HEK293 (cell line): ENCODE results near the gene JTB.

Experiments used
- GFI1B ChIP-seq: fragments of 450-650 bp; formaldehyde crosslinking; IDR thresholded peaks from 2 replicates; pipeline ENCODE4 v1.5.1; 2016; ENCODE audit warnings: missing biosample characterization, missing genetic modification characterization
- GLI2 ChIP-seq: fragments of 450-650 bp; formaldehyde crosslinking; IDR thresholded peaks from 2 replicates; pipeline ENCODE4; 2017; ENCODE audit warnings: missing biosample characterization, missing genetic modification characterization, low read depth, borderline replicate concordance
- GLIS2 ChIP-seq: fragments of 450-650 bp; formaldehyde crosslinking; IDR thresholded peaks from 2 replicates; pipeline ENCODE4 v1.5.1; 2016; ENCODE audit warnings: missing biosample characterization, missing genetic modification characterization
- KLF9 ChIP-seq: fragments of 450-650 bp; formaldehyde crosslinking; IDR thresholded peaks from 2 replicates; pipeline ENCODE4 v1.5.1; 2016; ENCODE audit warnings: missing biosample characterization, missing genetic modification characterization, low read depth
- MEIS1 ChIP-seq: sonication (generic); formaldehyde crosslinking; IDR thresholded peaks from 2 replicates; pipeline ENCODE4 v1.8.1; 2022; ENCODE audit warnings: missing genetic modification reagents, mild to moderate bottlenecking, borderline replicate concordance
- MYNN ChIP-seq: fragments of 450-650 bp; formaldehyde crosslinking; IDR thresholded peaks from 2 replicates; pipeline ENCODE4 v1.5.1; 2016; ENCODE audit warnings: missing biosample characterization, missing genetic modification characterization, borderline replicate concordance
- ZBTB6 ChIP-seq: fragments of 450-650 bp; formaldehyde crosslinking; IDR thresholded peaks from 2 replicates; pipeline ENCODE4 v1.5.1; 2017; ENCODE audit warnings: missing biosample characterization, missing genetic modification characterization
- ZBTB8A ChIP-seq: fragments of 450-650 bp; formaldehyde crosslinking; IDR thresholded peaks from 2 replicates; pipeline ENCODE4 v1.5.1; 2016; ENCODE audit warnings: missing biosample characterization, missing genetic modification characterization
- ZNF174 ChIP-seq: fragments of 450-650 bp; formaldehyde crosslinking; IDR thresholded peaks from 2 replicates; pipeline ENCODE4 v1.5.0; 2017; ENCODE audit warnings: missing biosample characterization, mild to moderate bottlenecking, missing genetic modification characterization
- ZNF2 ChIP-seq: fragments of 450-650 bp; formaldehyde crosslinking; IDR thresholded peaks from 2 replicates; pipeline ENCODE4 v1.5.1; 2016; ENCODE audit warnings: missing biosample characterization, missing genetic modification characterization
- ZNF211 ChIP-seq: fragments of 450-650 bp; formaldehyde crosslinking; IDR thresholded peaks from 2 replicates; pipeline ENCODE4 v1.5.1; 2016; ENCODE audit warnings: low read depth, missing biosample characterization, missing genetic modification characterization
- ZNF223 ChIP-seq: fragments of 450-650 bp; formaldehyde crosslinking; IDR thresholded peaks from 2 replicates; pipeline ENCODE4 v1.5.1; 2016; ENCODE audit warnings: missing biosample characterization, missing genetic modification characterization
- ZNF24 ChIP-seq: fragments of 450-650 bp; formaldehyde crosslinking; IDR thresholded peaks from 2 replicates; pipeline ENCODE4 v1.5.1; 2016; ENCODE audit warnings: missing biosample characterization, missing genetic modification characterization
- ZNF266 ChIP-seq: fragments of 450-650 bp; formaldehyde crosslinking; IDR thresholded peaks from 2 replicates; pipeline ENCODE4 v1.5.1; 2016; ENCODE audit warnings: missing biosample characterization, missing genetic modification characterization, low read depth
- ZNF335 ChIP-seq: fragments of 450-650 bp; formaldehyde crosslinking; conservative IDR thresholded peaks from 2 replicates; pipeline ENCODE4 v1.5.1; 2016; ENCODE audit warnings: missing biosample characterization, missing genetic modification characterization
- ZNF426 ChIP-seq: fragments of 450-650 bp; formaldehyde crosslinking; IDR thresholded peaks from 2 replicates; pipeline ENCODE4 v1.5.1; 2017; ENCODE audit warnings: missing biosample characterization, missing genetic modification characterization, mild to moderate bottlenecking, inconsistent platforms, moderate library complexity
- ZNF433 ChIP-seq: fragments of 450-650 bp; formaldehyde crosslinking; IDR thresholded peaks from 2 replicates; pipeline ENCODE4 v1.5.1; 2016; ENCODE audit warnings: missing biosample characterization, missing genetic modification characterization, low read depth
- ZNF521 ChIP-seq: fragments of 450-650 bp; formaldehyde crosslinking; IDR thresholded peaks from 2 replicates; pipeline ENCODE4 v1.5.1; 2017; ENCODE audit warnings: missing biosample characterization, mild to moderate bottlenecking, missing genetic modification characterization
- ZNF664 ChIP-seq: fragments of 450-650 bp; formaldehyde crosslinking; IDR thresholded peaks from 2 replicates; pipeline ENCODE4 v1.5.1; 2016; ENCODE audit warnings: missing biosample characterization, missing genetic modification characterization
- ZNF785 ChIP-seq: fragments of 450-650 bp; formaldehyde crosslinking; IDR thresholded peaks from 2 replicates; pipeline ENCODE4 v1.5.1; 2016; ENCODE audit warnings: missing biosample characterization, missing genetic modification characterization
- ZNF837 ChIP-seq: fragments of 450-650 bp; formaldehyde crosslinking; IDR thresholded peaks from 2 replicates; pipeline ENCODE4 v1.5.1; 2016; ENCODE audit warnings: missing biosample characterization, missing genetic modification characterization
- TF ChIP-seq, protein P1 (sequence below): fragments of 450-650 bp; formaldehyde crosslinking; IDR thresholded peaks from 2 replicates; pipeline ENCODE4 v1.5.1; 2017; ENCODE audit warnings: missing biosample characterization, missing genetic modification characterization
- TF ChIP-seq, protein P2 (sequence below): fragments of 450-650 bp; formaldehyde crosslinking; IDR thresholded peaks from 2 replicates; pipeline ENCODE4 v1.5.1; 2016; ENCODE audit warnings: missing biosample characterization, missing genetic modification characterization
- TF ChIP-seq, protein P3 (sequence below): fragments of 450-650 bp; formaldehyde crosslinking; IDR thresholded peaks from 2 replicates; pipeline ENCODE4 v1.5.1; 2016; ENCODE audit warnings: missing biosample characterization, missing genetic modification characterization
- TF ChIP-seq, protein P4 (sequence below): fragments of 450-650 bp; formaldehyde crosslinking; IDR thresholded peaks from 2 replicates; pipeline ENCODE4 v1.5.1; 2016; ENCODE audit warnings: missing biosample characterization, missing genetic modification characterization
- TF ChIP-seq, protein P5 (sequence below): fragments of 450-650 bp; formaldehyde crosslinking; IDR thresholded peaks from 2 replicates; pipeline ENCODE4 v1.5.1; 2016; ENCODE audit warnings: missing biosample characterization, missing genetic modification characterization

Gene JTB

GRCh38 chr1:153945795-153946621 is 31.5 kb downstream of the JTB start (continued):
- TF ChIP-seq MYNN (no peak), ZNF521 (tag by site-specific recombination) (no peak), ZNF426 (tag by site-specific recombination) (no peak), ZNF174 (tag by site-specific recombination) (no peak), MEIS1 (no peak), ZNF223 (no peak), GLI2 (tag by site-specific recombination) (no peak), KLF9 (tag by site-specific recombination) (peak; percentile 55), ZBTB6 (tag by site-specific recombination) (no peak), ZNF2 (tag by site-specific recombination) (peak; percentile 40; the same call in 1 of the 2 replicates), GLIS2 (peak; percentile 98), ZBTB8A (tag by site-specific recombination) (peak; percentile 89), ZNF266 (tag by site-specific recombination) (no peak), ZNF664 (tag by site-specific recombination) (no peak), ZNF24 (tag by site-specific recombination) (no peak), ZNF335 (tag by site-specific recombination) (peak; percentile 97), ZNF785 (tag by site-specific recombination) (no peak), ZNF433 (no peak), ZNF837 (tag by site-specific recombination) (no peak), GFI1B (no peak), ZNF211 (no peak)
- TF ChIP-seq, protein P1, sequence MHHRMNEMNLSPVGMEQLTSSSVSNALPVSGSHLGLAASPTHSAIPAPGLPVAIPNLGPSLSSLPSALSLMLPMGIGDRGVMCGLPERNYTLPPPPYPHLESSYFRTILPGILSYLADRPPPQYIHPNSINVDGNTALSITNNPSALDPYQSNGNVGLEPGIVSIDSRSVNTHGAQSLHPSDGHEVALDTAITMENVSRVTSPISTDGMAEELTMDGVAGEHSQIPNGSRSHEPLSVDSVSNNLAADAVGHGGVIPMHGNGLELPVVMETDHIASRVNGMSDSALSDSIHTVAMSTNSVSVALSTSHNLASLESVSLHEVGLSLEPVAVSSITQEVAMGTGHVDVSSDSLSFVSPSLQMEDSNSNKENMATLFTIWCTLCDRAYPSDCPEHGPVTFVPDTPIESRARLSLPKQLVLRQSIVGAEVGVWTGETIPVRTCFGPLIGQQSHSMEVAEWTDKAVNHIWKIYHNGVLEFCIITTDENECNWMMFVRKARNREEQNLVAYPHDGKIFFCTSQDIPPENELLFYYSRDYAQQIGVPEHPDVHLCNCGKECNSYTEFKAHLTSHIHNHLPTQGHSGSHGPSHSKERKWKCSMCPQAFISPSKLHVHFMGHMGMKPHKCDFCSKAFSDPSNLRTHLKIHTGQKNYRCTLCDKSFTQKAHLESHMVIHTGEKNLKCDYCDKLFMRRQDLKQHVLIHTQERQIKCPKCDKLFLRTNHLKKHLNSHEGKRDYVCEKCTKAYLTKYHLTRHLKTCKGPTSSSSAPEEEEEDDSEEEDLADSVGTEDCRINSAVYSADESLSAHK, result no peak
- TF ChIP-seq, protein P2, sequence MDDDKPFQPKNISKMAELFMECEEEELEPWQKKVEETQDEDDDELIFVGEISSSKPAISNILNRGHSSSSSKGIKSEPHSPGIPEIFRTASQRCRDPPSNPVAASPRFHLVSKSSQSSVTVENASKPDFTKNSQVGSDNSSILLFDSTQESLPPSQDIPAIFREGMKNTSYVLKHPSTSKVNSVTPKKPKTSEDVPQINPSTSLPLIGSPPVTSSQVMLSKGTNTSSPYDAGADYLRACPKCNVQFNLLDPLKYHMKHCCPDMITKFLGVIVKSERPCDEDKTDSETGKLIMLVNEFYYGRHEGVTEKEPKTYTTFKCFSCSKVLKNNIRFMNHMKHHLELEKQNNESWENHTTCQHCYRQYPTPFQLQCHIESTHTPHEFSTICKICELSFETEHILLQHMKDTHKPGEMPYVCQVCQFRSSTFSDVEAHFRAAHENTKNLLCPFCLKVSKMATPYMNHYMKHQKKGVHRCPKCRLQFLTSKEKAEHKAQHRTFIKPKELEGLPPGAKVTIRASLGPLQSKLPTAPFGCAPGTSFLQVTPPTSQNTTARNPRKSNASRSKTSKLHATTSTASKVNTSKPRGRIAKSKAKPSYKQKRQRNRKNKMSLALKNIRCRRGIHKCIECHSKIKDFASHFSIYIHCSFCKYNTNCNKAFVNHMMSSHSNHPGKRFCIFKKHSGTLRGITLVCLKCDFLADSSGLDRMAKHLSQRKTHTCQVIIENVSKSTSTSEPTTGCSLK (tag by site-specific recombination), result no peak
- TF ChIP-seq, protein P3, sequence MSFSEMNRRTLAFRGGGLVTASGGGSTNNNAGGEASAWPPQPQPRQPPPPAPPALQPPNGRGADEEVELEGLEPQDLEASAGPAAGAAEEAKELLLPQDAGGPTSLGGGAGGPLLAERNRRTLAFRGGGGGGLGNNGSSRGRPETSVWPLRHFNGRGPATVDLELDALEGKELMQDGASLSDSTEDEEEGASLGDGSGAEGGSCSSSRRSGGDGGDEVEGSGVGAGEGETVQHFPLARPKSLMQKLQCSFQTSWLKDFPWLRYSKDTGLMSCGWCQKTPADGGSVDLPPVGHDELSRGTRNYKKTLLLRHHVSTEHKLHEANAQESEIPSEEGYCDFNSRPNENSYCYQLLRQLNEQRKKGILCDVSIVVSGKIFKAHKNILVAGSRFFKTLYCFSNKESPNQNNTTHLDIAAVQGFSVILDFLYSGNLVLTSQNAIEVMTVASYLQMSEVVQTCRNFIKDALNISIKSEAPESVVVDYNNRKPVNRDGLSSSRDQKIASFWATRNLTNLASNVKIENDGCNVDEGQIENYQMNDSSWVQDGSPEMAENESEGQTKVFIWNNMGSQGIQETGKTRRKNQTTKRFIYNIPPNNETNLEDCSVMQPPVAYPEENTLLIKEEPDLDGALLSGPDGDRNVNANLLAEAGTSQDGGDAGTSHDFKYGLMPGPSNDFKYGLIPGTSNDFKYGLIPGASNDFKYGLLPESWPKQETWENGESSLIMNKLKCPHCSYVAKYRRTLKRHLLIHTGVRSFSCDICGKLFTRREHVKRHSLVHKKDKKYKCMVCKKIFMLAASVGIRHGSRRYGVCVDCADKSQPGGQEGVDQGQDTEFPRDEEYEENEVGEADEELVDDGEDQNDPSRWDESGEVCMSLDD, result peak; percentile 81
- TF ChIP-seq, protein P4, sequence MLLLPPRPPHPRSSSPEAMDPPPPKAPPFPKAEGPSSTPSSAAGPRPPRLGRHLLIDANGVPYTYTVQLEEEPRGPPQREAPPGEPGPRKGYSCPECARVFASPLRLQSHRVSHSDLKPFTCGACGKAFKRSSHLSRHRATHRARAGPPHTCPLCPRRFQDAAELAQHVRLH (tag by site-specific recombination), result no peak
- TF ChIP-seq, protein P5, sequence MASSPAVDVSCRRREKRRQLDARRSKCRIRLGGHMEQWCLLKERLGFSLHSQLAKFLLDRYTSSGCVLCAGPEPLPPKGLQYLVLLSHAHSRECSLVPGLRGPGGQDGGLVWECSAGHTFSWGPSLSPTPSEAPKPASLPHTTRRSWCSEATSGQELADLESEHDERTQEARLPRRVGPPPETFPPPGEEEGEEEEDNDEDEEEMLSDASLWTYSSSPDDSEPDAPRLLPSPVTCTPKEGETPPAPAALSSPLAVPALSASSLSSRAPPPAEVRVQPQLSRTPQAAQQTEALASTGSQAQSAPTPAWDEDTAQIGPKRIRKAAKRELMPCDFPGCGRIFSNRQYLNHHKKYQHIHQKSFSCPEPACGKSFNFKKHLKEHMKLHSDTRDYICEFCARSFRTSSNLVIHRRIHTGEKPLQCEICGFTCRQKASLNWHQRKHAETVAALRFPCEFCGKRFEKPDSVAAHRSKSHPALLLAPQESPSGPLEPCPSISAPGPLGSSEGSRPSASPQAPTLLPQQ (tag by site-specific recombination), result peak; percentile 66; the same call in 1 of the 2 replicates
